GM12878 (cell line): ENCODE data around the gene AK4. TPM values are rescaled to one million over a fixed set of nuclear protein-coding genes. Genes with fewer than 3 reads are reported as not detected.
A peak's percentile ranks its signal among the peaks of the same experiment; 100 is the strongest.

ENCODE experiments used
- ATAC-seq: fragments of 200-7000 bp; cut with Tn5 transposase; 3 replicates; pipeline ENCODE4 v1.9.1; 2020; ENCODE audit warnings: mild to moderate bottlenecking, moderate library complexity
- BruUV-seq: library from RNA; stranded (reverse); fragments of 400-500 nt; replicated peaks from 2 replicates; lab custom pipeline; 2021; lab: Mats Ljungman, UMichigan
- CTCF ChIA-PET: fragments of 300-600 bp; sonication (Branson Sonifier 250); formaldehyde crosslinking; extraction: SDS; loops from one replicate; lab custom pipeline; 2021; ENCODE audit warnings: inconsistent platforms; lab: Yijun Ruan, JAX
- POLR2A ChIA-PET: fragments of 350-600 bp; formaldehyde crosslinking; extraction: SDS; loops from one replicate; lab custom pipeline; 2021; ENCODE audit warnings: inconsistent platforms; lab: Charles Lee
- RAD21 ChIA-PET: fragments of 300-600 bp; sonication (Branson Sonifier 250); formaldehyde crosslinking; loops from one replicate; lab custom pipeline; 2023; ENCODE audit warnings: antibody characterized with exemption; ENCODE audit not compliant: unreplicated experiment; lab: Charles Lee
- SMC1A ChIA-PET: fragments of 300-600 bp; sonication (Branson Sonifier 250); formaldehyde crosslinking; loops from one replicate; lab custom pipeline; 2023; ENCODE audit not compliant: unreplicated experiment, uncharacterized antibody; lab: Charles Lee
- DNase-seq: peaks from one replicate; pipeline ENCODE4 v3.0.0-alpha.2; 2011; ENCODE audit warnings: low read depth, low spot score
- FAIRE-seq: peaks from 3 replicates; lab custom pipeline; 2011; peaks lifted over from hg19 to GRCh38; lab: Jason Lieb, UNC
- H2AFZ ChIP-seq: 2 replicates; pipeline ENCODE4 v1.6.0; 2011; ENCODE audit warnings: low read depth, low read length, control low read depth; ENCODE audit not compliant: control insufficient read depth
- H3K27ac ChIP-seq: 2 replicates; pipeline ENCODE4 v1.5.1; 2011; ENCODE audit warnings: control low read depth; ENCODE audit not compliant: control insufficient read depth, insufficient read depth
- H3K27me3 ChIP-seq, 2 experiments: replicated peaks in 1 of 2; 2 replicates each; pipeline versions ENCODE4 v1.6.0 to v1.6.1; 2011; ENCODE audit warnings: low read length in 1 of 2; ENCODE audit not compliant: control insufficient read depth in 2 of 2, insufficient read depth in 2 of 2
- H3K36me3 ChIP-seq, 2 experiments: 2 replicates each; pipeline ENCODE4 v1.5.1; 2011; ENCODE audit warnings: low read length in 1 of 2; ENCODE audit not compliant: control insufficient read depth in 2 of 2, insufficient read depth in 2 of 2
- H3K4me1 ChIP-seq: 2 replicates; pipeline ENCODE4 v1.6.1; 2011; ENCODE audit warnings: mild to moderate bottlenecking, low read length, moderate library complexity, mixed read lengths; ENCODE audit not compliant: control insufficient read depth, insufficient read depth
- H3K4me2 ChIP-seq: 2 replicates; pipeline ENCODE4 v1.6.0; 2011; ENCODE audit warnings: control low read depth; ENCODE audit not compliant: control insufficient read depth, insufficient read depth
- H3K4me3 ChIP-seq: fragments of 200-600 bp; sonication (generic); 2 replicates; pipeline ENCODE4 v1.5.1; 2016
- H3K79me2 ChIP-seq: 2 replicates; pipeline ENCODE4 v1.6.0; 2011; ENCODE audit warnings: low read length; ENCODE audit not compliant: control insufficient read depth, insufficient read depth
- H3K9ac ChIP-seq: 2 replicates; pipeline ENCODE4 v1.8.0; 2011; ENCODE audit warnings: low read length, control low read depth, mixed read lengths; ENCODE audit not compliant: control insufficient read depth, insufficient read depth
- H3K9me3 ChIP-seq: replicated peaks from 3 replicates; pipeline ENCODE4 v1.5.1; 2011; ENCODE audit warnings: mild to moderate bottlenecking, low read length; ENCODE audit not compliant: control insufficient read depth, insufficient read depth
- H4K20me1 ChIP-seq: 2 replicates; pipeline ENCODE4 v1.6.0; 2011; ENCODE audit not compliant: control insufficient read depth, insufficient read depth
- CREB1 ChIP-seq: IDR thresholded peaks from 2 replicates; pipeline ENCODE4 v1.6.1; 2012; ENCODE audit warnings: low read depth, mild to moderate bottlenecking, inconsistent platforms
- EED ChIP-seq: sonication (generic); IDR thresholded peaks from 2 replicates; pipeline ENCODE4 v1.6.1; 2016; ENCODE audit warnings: antibody characterized with exemption, low read depth
- NFIC ChIP-seq: IDR thresholded peaks from 2 replicates; pipeline ENCODE4 v1.6.1; 2012; ENCODE audit warnings: low read depth, mild to moderate bottlenecking, inconsistent platforms, low read length, moderate library complexity
- NFYA ChIP-seq: IDR thresholded peaks from 2 replicates; pipeline ENCODE4 v1.6.1; 2011; ENCODE audit warnings: low read depth, mild to moderate bottlenecking, low read length, improper control_type of control experiment, borderline replicate concordance
- NR2F1 ChIP-seq: fragments of 450-650 bp; conservative IDR thresholded peaks from 2 replicates; pipeline ENCODE4 v1.6.1; 2017; ENCODE audit warnings: mild to moderate bottlenecking
- RUNX3 ChIP-seq: IDR thresholded peaks from 2 replicates; pipeline ENCODE4 v1.6.1; 2012; ENCODE audit warnings: low read length, inconsistent platforms
- SMAD5 ChIP-seq: IDR thresholded peaks from 2 replicates; pipeline ENCODE4 v1.6.1; 2016; ENCODE audit warnings: antibody characterized with exemption, low read depth
- SREBF2 ChIP-seq: IDR thresholded peaks from 2 replicates; pipeline ENCODE4 v1.6.1; 2012; ENCODE audit warnings: mild to moderate bottlenecking, low read length
- WGBS: methylation state at CpG from one replicate; pipeline ENCODE4 v1.1.6; 2016; ENCODE audit warnings: low lambda C conversion rate; ENCODE audit not compliant: insufficient replicate concordance, insufficient coverage; ENCODE audit errors: missing lambda C conversion rate; 5-methylcytosine and 5-hydroxymethylcytosine counted together
- in situ Hi-C: fragments of 300-500 bp; cut with MboI; formaldehyde crosslinking; loops from 9 replicates; pipeline ENCODE4 v1.14.3; 2018; ENCODE audit warnings: mixed read lengths
- intact Hi-C: fragments of 100-400 bp; cut with micrococcal nuclease; formaldehyde crosslinking; loops from one replicate; pipeline ENCODE4 v1.14.2; 2022; ENCODE audit not compliant: unreplicated experiment
- polyA plus RNA-seq, 11 experiments: library from polyadenylated mRNA; depleted of rRNA in 4 of 11; unstranded in 6 of 11; stranded (reverse) in 5 of 11; fragments of >200 nt; fragmentation: Nextera tagmentation in 4 of 11; fragmentation: Illumina TruSeq in 1 of 11; extraction: Ambion mirVana in 4 of 11; extraction: Trizol in 1 of 11; gene quantifications; 1 replicate in 1 of 11; 2 replicates in 10 of 11; pipeline versions ENCODE4 v1.2.1 to v1.2.3, GENCODE V29; 2011 to 2016; ENCODE audit warnings: inconsistent platforms in 2 of 11, missing spikeins in 2 of 11, low read depth in 1 of 11
- total RNA-seq, 4 experiments: library from RNA; depleted of rRNA in 3 of 4; stranded (reverse); fragments of >200 nt in 3 of 4; fragmentation: Illumina TruSeq in 1 of 4; extraction: Trizol in 1 of 4; gene quantifications; 2 replicates each; pipeline versions ENCODE4 v1.2.1 to v1.2.3, GENCODE V29; 2013 to 2021
- TF ChIP-seq, protein P1 (sequence below): IDR thresholded peaks from 2 replicates; pipeline ENCODE4 v1.6.1; 2012; ENCODE audit warnings: low read length, inconsistent platforms

Gene AK4
- total and polyA plus RNA-seq, 10 of the 15 experiments (the other 5 are each of a cell fraction or from before 2014, with no cell fraction given), result 23.9 to 161 (median 49.0) TPM

- Histone ChIP-seq H3K9ac (no peak overlapping the region), H3K36me3 (0 out of 4 replicates have a peak, but pooled peaks cover 0 to 3% of the 10 kb centered on the region in 2 experiments), H3K79me2 (peaks cover 22% of the 10 kb centered on the region), H3K4me1 (peaks cover 15% of the 10 kb centered on the region), H4K20me1 (no peaks in the 10 kb centered on the region), H3K4me3 (no peak overlapping the region), H3K27ac (no peak overlapping the region), H2AFZ (no peak overlapping the region), H3K9me3 (no peaks in the 10 kb centered on the region), H3K27me3 (no peaks in the 10 kb centered on the region), H3K4me2 (peak overlapping the region; percentile 26; the same call in 1 of the 2 replicates)
- DNase-seq, result no peak
- BruUV-seq, result no TSS peak
- no peak for FAIRE-seq
- in situ Hi-C loops (loop anchor here (25.0 kb wide), 1 partner anchor 152 kb away; no protein-coding TSS in a partner anchor), intact Hi-C loops (loop anchor here (5.0 kb wide), 1 partner anchor 473 kb away; no protein-coding TSS in a partner anchor)
- no peak; the same call in 2 of the 3 replicates for ATAC-seq
- ChIA-PET SMC1A (interaction anchor here (0.6 to 1.7 kb wide), 6 partner anchors 10 to 245 kb away, joined by 3 to 4 read pairs (median 4); no protein-coding TSS in a partner anchor), RAD21 (interaction anchor here (1.0 to 2.2 kb wide), 2 partner anchors 151 to 473 kb away, joined by 4 to 9 read pairs; no protein-coding TSS in a partner anchor), POLR2A (interaction anchor here (1.4 kb wide), 1 partner anchor 40 kb away, joined by 3 read pairs; no protein-coding TSS in a partner anchor), CTCF (interaction anchor here (0.6 to 3.0 kb wide), 6 partner anchors 15 to 157 kb away, joined by 3 to 17 read pairs (median 6); no protein-coding TSS in a partner anchor)
- 64% methylated on average over 9 of the region's 9 CpGs for WGBS
- TF ChIP-seq NFYA (no peak), NR2F1 (no peak), EED (no peak), RUNX3 (peak; percentile 37; the same call in 1 of the 2 replicates), NFIC (0 out of 2 replicates have a peak, but pooled peaks have one; percentile 16), SREBF2 (no peak), CREB1 (peak; percentile 41; the same call in 1 of the 2 replicates), SMAD5 (no peak)
- TF ChIP-seq, protein P1, sequence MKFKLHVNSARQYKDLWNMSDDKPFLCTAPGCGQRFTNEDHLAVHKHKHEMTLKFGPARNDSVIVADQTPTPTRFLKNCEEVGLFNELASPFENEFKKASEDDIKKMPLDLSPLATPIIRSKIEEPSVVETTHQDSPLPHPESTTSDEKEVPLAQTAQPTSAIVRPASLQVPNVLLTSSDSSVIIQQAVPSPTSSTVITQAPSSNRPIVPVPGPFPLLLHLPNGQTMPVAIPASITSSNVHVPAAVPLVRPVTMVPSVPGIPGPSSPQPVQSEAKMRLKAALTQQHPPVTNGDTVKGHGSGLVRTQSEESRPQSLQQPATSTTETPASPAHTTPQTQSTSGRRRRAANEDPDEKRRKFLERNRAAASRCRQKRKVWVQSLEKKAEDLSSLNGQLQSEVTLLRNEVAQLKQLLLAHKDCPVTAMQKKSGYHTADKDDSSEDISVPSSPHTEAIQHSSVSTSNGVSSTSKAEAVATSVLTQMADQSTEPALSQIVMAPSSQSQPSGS, result no peak
Measured at GRCh38 chr1:65214340-65215027, 66.5 kb downstream of the AK4 start.
